ENCODE data around the gene ANGPTL8.

DNA sequence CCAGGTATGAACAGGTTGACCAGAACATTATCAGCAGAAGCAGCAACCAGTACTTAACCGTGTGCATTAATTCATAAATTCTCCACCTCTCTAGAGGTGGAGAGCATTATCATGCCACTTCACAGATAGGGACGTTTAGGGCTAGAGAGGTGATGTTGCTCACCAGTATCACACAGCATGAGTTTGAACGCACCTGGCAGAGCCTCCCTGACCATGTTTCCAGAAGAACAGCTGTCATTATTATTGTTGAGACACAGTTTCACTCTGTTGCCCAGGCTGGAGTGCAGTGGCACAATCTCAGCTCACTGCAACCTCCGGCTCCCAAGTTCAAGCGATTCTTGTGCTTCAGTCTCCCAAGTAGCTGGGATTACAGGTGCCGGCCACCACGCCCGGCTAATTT lies 48.9 kb upstream of the ANGPTL8 start:
- TF ChIP-seq JUN (IDR thresholded peaks at IDR 0.05; ENCODE audit: borderline replicate concordance, low read depth, low read length) (no peak), JUN (CRISPR knock-in tag; IDR thresholded peaks at IDR 0.05; ENCODE audit: borderline replicate concordance) (no peak), CTCF (IDR thresholded peaks at IDR 0.05 in 2 of 3, conservative IDR thresholded peaks at IDR 0.05 in 1 of 3; ENCODE audit: insufficient read depth in 2 of 3, low read depth in 1 of 3, low read length in 3 of 3) (no peak), EP300 (IDR thresholded peaks at IDR 0.05; ENCODE audit: low read length) (no peak), PCBP2 (IDR thresholded peaks at IDR 0.05; ENCODE audit: low read depth, low read length, poor library complexity, severe bottlenecking) (no peak), CTBP1 (IDR thresholded peaks at IDR 0.05; ENCODE audit: borderline replicate concordance) (no peak), HDAC2 (IDR thresholded peaks at IDR 0.05) (no peak), FOSL1 (tag; conservative IDR thresholded peaks at IDR 0.05) (no peak), GTF2E2 (tag; IDR thresholded peaks at IDR 0.05) (no peak), BCOR (IDR thresholded peaks at IDR 0.05) (no peak), KLF16 (IDR thresholded peaks at IDR 0.05) (no peak), POLR2AphosphoS5 (IDR thresholded peaks at IDR 0.05; ENCODE audit: control insufficient read depth, insufficient read depth, low read depth, low read length) (no peak), ILF3 (IDR thresholded peaks at IDR 0.05; ENCODE audit: borderline replicate concordance) (no peak), RFX5 (IDR thresholded peaks at IDR 0.05; ENCODE audit: low read depth, low read length) (no peak)

All from K562 (cell line).